KOPT-K1 (cell line): ENCODE results near the gene KIF18B.
A peak's percentile ranks its signal among the peaks of the same experiment; 100 is the strongest.
"Not testable (repeated sequence)": the region's sequence is repeated elsewhere in the genome, so short reads cannot be mapped to it uniquely, and the experiment has no call there.

Experiments
- H3K27ac ChIP-seq: fragments of 200-600 bp; sonication (generic); 2 replicates; pipeline ENCODE4 v1.5.1; 2016; ENCODE audit warnings: antibody characterized with exemption, mild to moderate bottlenecking, low read depth, low read length; ENCODE audit not compliant: poor library complexity, severe bottlenecking
- H3K36me3 ChIP-seq: fragments of 200-600 bp; sonication (generic); 2 replicates; pipeline ENCODE4 v1.5.1; 2017; ENCODE audit warnings: antibody characterized with exemption, mild to moderate bottlenecking, low read length, moderate library complexity; ENCODE audit not compliant: insufficient read depth
- H3K9me3 ChIP-seq: fragments of 200-600 bp; sonication (generic); 2 replicates; pipeline ENCODE4 v1.5.1; 2017; ENCODE audit warnings: antibody characterized with exemption, low read length, mild to moderate bottlenecking; ENCODE audit not compliant: insufficient read depth, poor library complexity, severe bottlenecking

Gene KIF18B

GRCh38 chr17:44959821-44960531 lies 12.4 kb upstream of the KIF18B start:
- Histone ChIP-seq H3K9me3 (no peaks in the 10 kb centered on the region), H3K36me3 (no peaks in the 10 kb centered on the region), H3K27ac (no peak overlapping the region)

GRCh38 chr17:44956998-44957981 lies 9.7 kb upstream of the KIF18B start:
- no peaks in the 10 kb centered on the region for H3K36me3 ChIP-seq
- no peaks in the 10 kb centered on the region for H3K9me3 ChIP-seq
- H3K27ac ChIP-seq: no peak overlapping the region

- no peaks in the 10 kb centered on the region for H3K36me3 ChIP-seq
- H3K9me3 ChIP-seq: no peaks in the 10 kb centered on the region
- H3K27ac ChIP-seq: no peak overlapping the region
Observed at GRCh38 chr17:44955674-44956425, 8.3 kb upstream of the KIF18B start.

- Histone ChIP-seq H3K27ac (no peak overlapping the region), H3K36me3 (no peaks in the 10 kb centered on the region), H3K9me3 (no peaks in the 10 kb centered on the region)
Observed at GRCh38 chr17:44952946-44953475, 5.4 kb upstream of the KIF18B start.

GRCh38 chr17:44948315-44948795 lies 782 bp upstream of the KIF18B start:
- Histone ChIP-seq H3K27ac (peak overlapping the region; percentile 94), H3K36me3 (peaks cover 26% of the 10 kb centered on the region), H3K9me3 (no peaks in the 10 kb centered on the region)

GRCh38 chr17:44945652-44946051 lies 1.9 kb downstream of the KIF18B start:
- not testable (repeated sequence) for H3K9me3 ChIP-seq, H3K27ac ChIP-seq
- peaks cover 52% of the 10 kb centered on the region for H3K36me3 ChIP-seq

- no peaks in the 10 kb centered on the region for H3K9me3 ChIP-seq
- H3K36me3 ChIP-seq: peaks cover 84% of the 10 kb centered on the region
- H3K27ac ChIP-seq: no peak overlapping the region
Observed at GRCh38 chr17:44942456-44942855, 5.1 kb downstream of the KIF18B start.

- Histone ChIP-seq H3K9me3 (no peaks in the 10 kb centered on the region), H3K36me3 (peaks cover 90% of the 10 kb centered on the region), H3K27ac (no peak overlapping the region)
Observed at GRCh38 chr17:44941712-44942331, 5.8 kb downstream of the KIF18B start.

GRCh38 chr17:44940768-44941167 lies 6.8 kb downstream of the KIF18B start:
- no peaks in the 10 kb centered on the region for H3K9me3 ChIP-seq
- H3K27ac ChIP-seq: no peak overlapping the region
- H3K36me3 ChIP-seq: peaks cover 97% of the 10 kb centered on the region

- H3K27ac ChIP-seq: no peak overlapping the region
- peaks cover 97% of the 10 kb centered on the region for H3K36me3 ChIP-seq
- H3K9me3 ChIP-seq: no peaks in the 10 kb centered on the region
Observed at GRCh38 chr17:44940317-44940716, 7.3 kb downstream of the KIF18B start.

- peaks cover 97% of the 10 kb centered on the region for H3K36me3 ChIP-seq
- H3K27ac ChIP-seq: no peak overlapping the region
- no peaks in the 10 kb centered on the region for H3K9me3 ChIP-seq
Observed at GRCh38 chr17:44935116-44935515, 12.5 kb downstream of the KIF18B start.

GRCh38 chr17:44934745-44935105 lies 12.8 kb downstream of the KIF18B start:
- no peaks in the 10 kb centered on the region for H3K9me3 ChIP-seq
- no peak overlapping the region for H3K27ac ChIP-seq
- peaks cover 97% of the 10 kb centered on the region for H3K36me3 ChIP-seq

- Histone ChIP-seq H3K36me3 (peaks cover 97% of the 10 kb centered on the region), H3K27ac (no peak overlapping the region), H3K9me3 (no peaks in the 10 kb centered on the region)
Observed at GRCh38 chr17:44933824-44934744, 13.5 kb downstream of the KIF18B start.

- Histone ChIP-seq H3K9me3 (no peaks in the 10 kb centered on the region), H3K27ac (no peak overlapping the region), H3K36me3 (peaks cover 97% of the 10 kb centered on the region)
Observed at GRCh38 chr17:44932787-44933097, 14.8 kb downstream of the KIF18B start.
